ENCODE measurements around the gene DRC7. TPM values are rescaled to one million over a fixed set of nuclear protein-coding genes. Genes with fewer than 3 reads are reported as not detected.

DRC7 gene
- total and polyA plus RNA-seq, 9 donors: 0.06 to 0.40 (median 0.16) TPM; not detected in 3

GRCh38 chr16:57734925-57735754, 40.5 kb downstream of the DRC7 start:
- WGBS (ENCODE audit: insufficient coverage): under 1% methylated on average over 40 of the region's 45 CpGs
- DNase-seq: peak; percentile 100
- H3K4me3 ChIP-seq (ENCODE audit: low read length): peak overlapping the region; percentile 82
- peaks cover 23% of the 10 kb centered on the region for H3K36me3 ChIP-seq (ENCODE audit: control insufficient read depth, insufficient read depth, low read length)
- H3K27me3 ChIP-seq (ENCODE audit: control insufficient read depth, insufficient read depth, low read length): no peaks in the 10 kb centered on the region
- peak overlapping the region; percentile 95 for H3K27ac ChIP-seq (ENCODE audit: low read length)
- no peaks in the 10 kb centered on the region for H3K9me3 ChIP-seq (replicated peaks; ENCODE audit: control insufficient read depth, low read depth, low read length)
- peaks cover 34% of the 10 kb centered on the region for H3K4me1 ChIP-seq (ENCODE audit: control insufficient read depth, insufficient read depth, low read length)

- Histone ChIP-seq H3K27me3 (ENCODE audit: control insufficient read depth, insufficient read depth, low read length) (no peaks in the 10 kb centered on the region), H3K4me3 (ENCODE audit: low read length) (peak within 1 kb of the TSS; percentile 82), H3K9me3 (replicated peaks; ENCODE audit: control insufficient read depth, low read depth, low read length) (no peaks in the 10 kb centered on the region), H3K27ac (ENCODE audit: low read length) (peak within 1 kb of the TSS; percentile 95), H3K4me1 (ENCODE audit: control insufficient read depth, insufficient read depth, low read length) (peaks cover 41% of the 10 kb centered on the region), H3K36me3 (ENCODE audit: control insufficient read depth, insufficient read depth, low read length) (peaks cover 24% of the 10 kb centered on the region)
- WGBS (ENCODE audit: insufficient coverage): under 1% methylated on average over 35 of the region's 35 CpGs
- peak; percentile 57 for DNase-seq
These were observed 41.3 kb downstream of the DRC7 start, which contains the start of gene KATNB1 for GRCh38 chr16:57735755-57736418. Gene KATNB1, plus strand, starts transcription at chr16:57735770. Its CDS starts 1,474 bp downstream, at chr16:57737244.

GRCh38 chr16:57736419-57737351, 42.1 kb downstream of the DRC7 start:
- peaks cover 24% of the 10 kb centered on the region for H3K36me3 ChIP-seq (ENCODE audit: control insufficient read depth, insufficient read depth, low read length)
- peak overlapping the region; percentile 82 for H3K4me3 ChIP-seq (ENCODE audit: low read length)
- peak; percentile 86 for DNase-seq
- 0% methylated on average over 6 of the region's 23 CpGs for WGBS (ENCODE audit: insufficient coverage)
- H3K27me3 ChIP-seq (ENCODE audit: control insufficient read depth, insufficient read depth, low read length): no peaks in the 10 kb centered on the region
- H3K27ac ChIP-seq (ENCODE audit: low read length): peak overlapping the region; percentile 95
- H3K4me1 ChIP-seq (ENCODE audit: control insufficient read depth, insufficient read depth, low read length): peaks cover 43% of the 10 kb centered on the region
- H3K9me3 ChIP-seq (replicated peaks; ENCODE audit: control insufficient read depth, low read depth, low read length): no peaks in the 10 kb centered on the region

- no peak for DNase-seq
- Histone ChIP-seq H3K4me1 (ENCODE audit: control insufficient read depth, insufficient read depth, low read length) (peaks cover 52% of the 10 kb centered on the region), H3K27me3 (ENCODE audit: control insufficient read depth, insufficient read depth, low read length) (no peaks in the 10 kb centered on the region), H3K36me3 (ENCODE audit: control insufficient read depth, insufficient read depth, low read length) (peaks cover 26% of the 10 kb centered on the region), H3K4me3 (ENCODE audit: low read length) (no peak overlapping the region), H3K9me3 (replicated peaks; ENCODE audit: control insufficient read depth, low read depth, low read length) (no peaks in the 10 kb centered on the region), H3K27ac (ENCODE audit: low read length) (no peak overlapping the region)
- WGBS (ENCODE audit: insufficient coverage): 94% methylated on average over 6 of the region's 7 CpGs
These were observed 44.2 kb downstream of the DRC7 start for GRCh38 chr16:57738844-57739243.

- 90% methylated on average over 15 of the region's 18 CpGs for WGBS (ENCODE audit: insufficient coverage)
- DNase-seq: no peak
These were observed 45.3 kb downstream of the DRC7 start for GRCh38 chr16:57739756-57740422.

GRCh38 chr16:57740423-57741071, 45.9 kb downstream of the DRC7 start:
- Histone ChIP-seq H3K27ac (ENCODE audit: low read length) (peak overlapping the region; percentile 71), H3K4me3 (ENCODE audit: low read length) (no peak overlapping the region), H3K9me3 (replicated peaks; ENCODE audit: control insufficient read depth, low read depth, low read length) (no peaks in the 10 kb centered on the region), H3K4me1 (ENCODE audit: control insufficient read depth, insufficient read depth, low read length) (peaks cover 57% of the 10 kb centered on the region), H3K27me3 (ENCODE audit: control insufficient read depth, insufficient read depth, low read length) (no peaks in the 10 kb centered on the region), H3K36me3 (ENCODE audit: control insufficient read depth, insufficient read depth, low read length) (peaks cover 35% of the 10 kb centered on the region)
- 84% methylated on average over 16 of the region's 24 CpGs for WGBS (ENCODE audit: insufficient coverage)
- DNase-seq: no peak

More at GRCh38 chr16:57739756-57740422, 45.3 kb downstream of the DRC7 start:
- Histone ChIP-seq H3K4me1 (ENCODE audit: control insufficient read depth, insufficient read depth, low read length) (peaks cover 56% of the 10 kb centered on the region), H3K36me3 (ENCODE audit: control insufficient read depth, insufficient read depth, low read length) (peaks cover 35% of the 10 kb centered on the region), H3K4me3 (ENCODE audit: low read length) (no peak overlapping the region), H3K9me3 (replicated peaks; ENCODE audit: control insufficient read depth, low read depth, low read length) (no peaks in the 10 kb centered on the region), H3K27ac (ENCODE audit: low read length) (peak overlapping the region; percentile 71), H3K27me3 (ENCODE audit: control insufficient read depth, insufficient read depth, low read length) (no peaks in the 10 kb centered on the region)

GRCh38 chr16:57741660-57742191, 47.1 kb downstream of the DRC7 start:
- Histone ChIP-seq H3K27me3 (ENCODE audit: control insufficient read depth, insufficient read depth, low read length) (no peaks in the 10 kb centered on the region), H3K36me3 (ENCODE audit: control insufficient read depth, insufficient read depth, low read length) (peaks cover 35% of the 10 kb centered on the region), H3K4me3 (ENCODE audit: low read length) (no peak overlapping the region), H3K9me3 (replicated peaks; ENCODE audit: control insufficient read depth, low read depth, low read length) (no peaks in the 10 kb centered on the region), H3K27ac (ENCODE audit: low read length) (peak overlapping the region; percentile 71), H3K4me1 (ENCODE audit: control insufficient read depth, insufficient read depth, low read length) (peaks cover 52% of the 10 kb centered on the region)
- WGBS (ENCODE audit: insufficient coverage): 72% methylated on average over 6 of the region's 16 CpGs
- peak; percentile 78 for DNase-seq

GRCh38 chr16:57742543-57742942, 47.9 kb downstream of the DRC7 start:
- WGBS (ENCODE audit: insufficient coverage): 78% methylated on average over 3 of the region's 4 CpGs
- Histone ChIP-seq H3K36me3 (ENCODE audit: control insufficient read depth, insufficient read depth, low read length) (peaks cover 32% of the 10 kb centered on the region), H3K9me3 (replicated peaks; ENCODE audit: control insufficient read depth, low read depth, low read length) (no peaks in the 10 kb centered on the region), H3K4me3 (ENCODE audit: low read length) (no peak overlapping the region), H3K27ac (ENCODE audit: low read length) (peak overlapping the region; percentile 57), H3K27me3 (ENCODE audit: control insufficient read depth, insufficient read depth, low read length) (no peaks in the 10 kb centered on the region), H3K4me1 (ENCODE audit: control insufficient read depth, insufficient read depth, low read length) (peaks cover 44% of the 10 kb centered on the region)
- no peak for DNase-seq

GRCh38 chr16:57743458-57743857, 48.9 kb downstream of the DRC7 start:
- H3K4me3 ChIP-seq (ENCODE audit: low read length): no peak overlapping the region
- H3K27me3 ChIP-seq (ENCODE audit: control insufficient read depth, insufficient read depth, low read length): no peaks in the 10 kb centered on the region
- WGBS (ENCODE audit: insufficient coverage): 76% methylated on average over 6 of the region's 10 CpGs
- DNase-seq: no peak
- H3K9me3 ChIP-seq (replicated peaks; ENCODE audit: control insufficient read depth, low read depth, low read length): no peaks in the 10 kb centered on the region
- H3K4me1 ChIP-seq (ENCODE audit: control insufficient read depth, insufficient read depth, low read length): peaks cover 44% of the 10 kb centered on the region
- H3K27ac ChIP-seq (ENCODE audit: low read length): peak overlapping the region; percentile 78
- peaks cover 32% of the 10 kb centered on the region for H3K36me3 ChIP-seq (ENCODE audit: control insufficient read depth, insufficient read depth, low read length)

Measured in muscle of leg (tissue), 11 donors.